Nephron progenitor cell (in vitro differentiated cells): ENCODE results near the gene AP5Z1.

ENCODE experiments used
- DNase-seq: peaks from one replicate; pipeline ENCODE4 v3.0.0; 2021
- H3K27ac Mint-ChIP-seq: 2 replicates; pipeline ENCODE4 v1.8.0; 2021; ENCODE audit warnings: mild to moderate bottlenecking, moderate library complexity, mixed read lengths
- H3K27me3 Mint-ChIP-seq: 2 replicates; pipeline ENCODE4 v1.8.0; 2021; ENCODE audit warnings: mild to moderate bottlenecking, low read depth, mixed read lengths; ENCODE audit not compliant: poor library complexity
- H3K36me3 Mint-ChIP-seq: 2 replicates; pipeline ENCODE4 v1.8.0; 2021; ENCODE audit warnings: low read depth, mixed read lengths
- H3K4me1 Mint-ChIP-seq: 2 replicates; pipeline ENCODE4 v1.8.0; 2021; ENCODE audit warnings: mixed read lengths
- H3K4me3 Mint-ChIP-seq: 2 replicates; pipeline ENCODE4 v1.8.0; 2021; ENCODE audit warnings: mild to moderate bottlenecking, moderate library complexity, mixed read lengths
- H3K9me3 Mint-ChIP-seq: 2 replicates; pipeline ENCODE4 v1.8.0; 2021; ENCODE audit warnings: mild to moderate bottlenecking, moderate library complexity, mixed read lengths
- TF ChIP-seq, protein P1 (sequence below): fragments of 200-600 bp; sonication (generic); IDR thresholded peaks from 2 replicates; pipeline ENCODE4 v1.5.0; 2021; ENCODE audit warnings: antibody characterized with exemption

AP5Z1 gene

DNA sequence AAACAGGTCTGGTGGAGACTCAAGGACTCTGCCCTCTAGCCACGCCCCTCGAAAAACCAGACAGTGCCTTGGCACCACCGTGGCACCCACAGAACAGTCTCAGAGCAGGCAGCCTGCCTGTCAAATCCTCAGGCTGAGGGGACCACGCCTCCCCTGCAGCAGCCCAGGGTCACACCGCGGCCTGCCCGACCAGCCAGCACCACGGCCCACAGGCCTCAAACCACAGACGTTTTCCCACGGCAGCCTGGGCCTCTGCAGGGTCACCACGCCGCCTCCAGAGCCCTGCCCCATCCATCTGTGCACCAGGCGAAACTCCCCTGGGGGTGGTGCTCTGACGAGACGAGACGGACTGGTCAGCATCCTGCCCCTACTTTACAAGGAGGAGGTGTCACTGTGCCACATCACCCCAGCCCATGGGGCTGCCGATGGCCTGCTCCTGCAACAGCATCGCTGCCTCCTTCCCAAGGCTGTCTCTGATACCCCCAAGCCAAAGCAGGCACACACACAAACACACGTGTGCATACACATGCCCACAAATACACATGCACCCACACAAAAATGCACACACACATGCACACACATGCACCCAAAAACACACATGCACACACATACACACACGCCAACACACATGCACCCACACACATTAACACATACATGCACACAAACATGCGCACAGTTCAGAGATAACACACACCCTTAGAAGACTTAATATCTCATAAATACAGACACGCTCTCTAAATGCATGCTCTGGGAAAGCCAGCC lies 61.8 kb downstream of the AP5Z1 start:
- TF ChIP-seq, protein P1, sequence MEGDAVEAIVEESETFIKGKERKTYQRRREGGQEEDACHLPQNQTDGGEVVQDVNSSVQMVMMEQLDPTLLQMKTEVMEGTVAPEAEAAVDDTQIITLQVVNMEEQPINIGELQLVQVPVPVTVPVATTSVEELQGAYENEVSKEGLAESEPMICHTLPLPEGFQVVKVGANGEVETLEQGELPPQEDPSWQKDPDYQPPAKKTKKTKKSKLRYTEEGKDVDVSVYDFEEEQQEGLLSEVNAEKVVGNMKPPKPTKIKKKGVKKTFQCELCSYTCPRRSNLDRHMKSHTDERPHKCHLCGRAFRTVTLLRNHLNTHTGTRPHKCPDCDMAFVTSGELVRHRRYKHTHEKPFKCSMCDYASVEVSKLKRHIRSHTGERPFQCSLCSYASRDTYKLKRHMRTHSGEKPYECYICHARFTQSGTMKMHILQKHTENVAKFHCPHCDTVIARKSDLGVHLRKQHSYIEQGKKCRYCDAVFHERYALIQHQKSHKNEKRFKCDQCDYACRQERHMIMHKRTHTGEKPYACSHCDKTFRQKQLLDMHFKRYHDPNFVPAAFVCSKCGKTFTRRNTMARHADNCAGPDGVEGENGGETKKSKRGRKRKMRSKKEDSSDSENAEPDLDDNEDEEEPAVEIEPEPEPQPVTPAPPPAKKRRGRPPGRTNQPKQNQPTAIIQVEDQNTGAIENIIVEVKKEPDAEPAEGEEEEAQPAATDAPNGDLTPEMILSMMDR: no peak
- peaks cover 23% of the 10 kb centered on the region for H3K4me1 Mint-ChIP-seq
- H3K9me3 Mint-ChIP-seq: no peaks in the 10 kb centered on the region
- peaks cover 3% of the 10 kb centered on the region for H3K27me3 Mint-ChIP-seq
- H3K36me3 Mint-ChIP-seq: no peaks in the 10 kb centered on the region
- H3K4me3 Mint-ChIP-seq: no peak overlapping the region
- no peak for DNase-seq
- no peak overlapping the region for H3K27ac Mint-ChIP-seq

DNA sequence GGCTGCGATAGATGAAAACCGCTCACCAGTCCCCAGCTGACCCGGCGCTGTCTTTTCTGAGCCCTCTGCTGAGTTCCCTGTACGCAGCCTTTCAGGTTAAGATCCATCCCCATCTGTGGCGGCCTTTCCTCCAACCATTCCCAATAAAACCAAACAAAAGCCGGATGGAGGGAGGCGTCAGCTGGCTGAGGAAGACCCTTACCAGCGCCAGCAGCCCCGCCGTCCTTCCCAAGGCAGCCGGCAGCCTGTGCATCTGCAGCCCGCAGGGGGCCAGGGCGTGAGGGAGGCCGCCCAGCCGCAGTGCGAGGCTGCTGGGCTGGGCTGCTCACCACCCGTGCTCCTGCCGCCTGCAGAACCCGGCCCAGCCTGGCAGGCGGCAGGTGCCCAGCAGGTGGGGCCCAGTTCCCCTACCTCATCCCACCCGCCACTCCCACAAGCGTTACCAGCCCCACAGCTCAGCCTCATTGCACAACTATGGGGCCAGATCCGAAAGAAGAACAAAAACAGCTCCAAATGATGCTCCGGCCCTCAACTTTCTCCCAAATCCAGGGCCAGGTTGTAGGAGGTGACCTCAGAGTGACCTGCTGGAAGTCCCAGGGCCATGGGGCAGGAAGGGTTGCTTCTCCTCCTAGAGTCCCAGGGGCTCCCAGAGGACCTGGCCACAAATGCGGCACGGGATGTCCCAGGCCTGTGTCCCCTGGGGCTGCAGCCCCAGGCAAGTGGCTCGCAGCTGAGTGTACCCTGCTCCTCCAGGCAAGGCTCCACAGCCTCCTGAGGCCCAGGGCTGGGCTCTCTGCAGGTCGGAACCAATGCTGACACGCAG lies 62.6 kb downstream of the AP5Z1 start:
- Mint-ChIP-seq H3K9me3 (no peaks in the 10 kb centered on the region), H3K4me3 (no peak overlapping the region), H3K36me3 (no peaks in the 10 kb centered on the region), H3K4me1 (peaks cover 29% of the 10 kb centered on the region), H3K27ac (no peak overlapping the region), H3K27me3 (peaks cover 3% of the 10 kb centered on the region)
- DNase-seq: no peak
- TF ChIP-seq, protein P1: no peak

DNA sequence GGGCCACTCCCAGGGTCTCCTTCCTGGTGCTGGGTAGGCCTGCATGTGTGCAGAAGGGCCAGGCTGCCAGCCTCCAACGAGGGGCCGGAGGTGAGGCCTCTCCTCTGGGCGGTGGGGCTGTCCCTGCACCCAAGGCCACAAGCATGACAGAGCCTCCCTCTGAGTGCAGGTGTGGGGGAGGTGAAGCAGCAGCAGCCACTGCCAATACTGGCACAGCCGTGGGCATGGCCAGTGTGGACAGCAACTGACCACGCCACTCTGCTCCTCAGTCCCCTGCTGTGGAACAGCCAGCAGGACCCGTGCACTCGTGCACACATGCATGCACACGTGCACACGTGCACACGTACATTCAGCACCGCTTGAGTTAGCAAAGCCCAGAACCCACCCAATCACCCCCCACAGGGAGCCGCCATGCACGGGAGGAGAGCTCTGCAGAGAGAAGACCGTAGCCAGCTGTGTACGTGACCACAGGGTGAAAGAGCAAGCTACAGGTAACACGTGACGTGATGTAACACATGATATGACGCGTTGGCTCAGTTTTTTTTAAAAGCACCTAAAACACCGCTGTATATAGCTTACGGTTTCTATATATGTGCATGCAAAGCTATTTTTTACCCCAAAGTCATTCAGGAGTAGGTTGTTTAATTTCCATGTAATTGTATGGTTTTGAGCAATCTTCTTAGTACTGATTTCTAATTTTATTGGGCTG lies 63.4 kb downstream of the AP5Z1 start:
- Mint-ChIP-seq H3K36me3 (no peaks in the 10 kb centered on the region), H3K4me3 (no peak overlapping the region), H3K9me3 (no peaks in the 10 kb centered on the region), H3K27ac (no peak overlapping the region), H3K27me3 (peaks cover 3% of the 10 kb centered on the region), H3K4me1 (peaks cover 33% of the 10 kb centered on the region)
- TF ChIP-seq, protein P1: no peak
- no peak for DNase-seq

DNA sequence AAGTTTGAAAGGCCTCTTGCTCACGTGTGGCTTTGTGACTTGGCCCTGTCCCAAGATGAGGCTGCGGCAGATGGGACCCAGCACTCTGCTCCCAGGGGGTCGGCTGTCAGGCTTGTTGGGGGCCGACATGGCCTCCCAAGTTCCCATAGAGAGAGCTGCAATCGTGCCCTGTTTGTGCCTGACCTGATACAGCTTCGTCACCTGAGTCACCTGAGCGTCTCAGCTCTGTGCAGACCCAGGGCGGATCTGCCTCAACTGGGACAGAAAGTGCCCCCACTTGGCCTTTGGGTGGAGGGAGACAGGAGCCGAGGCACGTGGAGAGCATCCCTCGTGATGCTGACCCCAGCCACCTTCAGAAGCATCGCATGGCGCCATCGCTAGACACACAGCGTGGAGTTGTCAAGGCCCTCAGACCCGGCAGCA lies 64.7 kb downstream of the AP5Z1 start:
- no peaks in the 10 kb centered on the region for H3K9me3 Mint-ChIP-seq
- TF ChIP-seq, protein P1: no peak

More for the DNA sequence above, 64.7 kb downstream of the AP5Z1 start:
- Mint-ChIP-seq H3K27ac (no peak overlapping the region), H3K27me3 (peaks cover 6% of the 10 kb centered on the region), H3K4me3 (no peak overlapping the region), H3K4me1 (peaks cover 33% of the 10 kb centered on the region), H3K36me3 (no peaks in the 10 kb centered on the region)
- no peak for DNase-seq
